Measurements from ENCODE around the gene SMC3.

The SMC3 gene

GRCh38 chr10:110560012-110560411, 7.5 kb upstream of the SMC3 start:
- no peaks in the 10 kb centered on the region for H3K36me3 Mint-ChIP-seq (ENCODE audit: low read depth)
- no peak for TF ChIP-seq CTCF (IDR thresholded peaks at IDR 0.05)
- H3K4me1 Mint-ChIP-seq, result peaks cover 34% of the 10 kb centered on the region
- H3K9me3 Mint-ChIP-seq, result no peaks in the 10 kb centered on the region
- no peak for DNase-seq
- H3K27ac Mint-ChIP-seq, result no peak overlapping the region
- peaks cover 14% of the 10 kb centered on the region for H3K27me3 Mint-ChIP-seq (ENCODE audit: low read depth, poor library complexity)
- no peak overlapping the region for H3K4me3 Mint-ChIP-seq

- no peak for DNase-seq
- Mint-ChIP-seq H3K4me3 (no peak overlapping the region), H3K9me3 (no peaks in the 10 kb centered on the region), H3K27me3 (ENCODE audit: low read depth, poor library complexity) (peaks cover 14% of the 10 kb centered on the region), H3K27ac (no peak overlapping the region), H3K36me3 (ENCODE audit: low read depth) (no peaks in the 10 kb centered on the region), H3K4me1 (peaks cover 33% of the 10 kb centered on the region)
- no peak for TF ChIP-seq CTCF (IDR thresholded peaks at IDR 0.05)
Measured at GRCh38 chr10:110561292-110561691, 6.2 kb upstream of the SMC3 start.

GRCh38 chr10:110562348-110562747, 5.1 kb upstream of the SMC3 start:
- Mint-ChIP-seq H3K27me3 (ENCODE audit: low read depth, poor library complexity) (peaks cover 8% of the 10 kb centered on the region), H3K4me1 (peaks cover 37% of the 10 kb centered on the region), H3K9me3 (no peaks in the 10 kb centered on the region), H3K36me3 (ENCODE audit: low read depth) (no peaks in the 10 kb centered on the region), H3K4me3 (no peak overlapping the region), H3K27ac (no peak overlapping the region)
- TF ChIP-seq CTCF (IDR thresholded peaks at IDR 0.05), result no peak
- no peak for DNase-seq

GRCh38 chr10:110563132-110563531, 4.4 kb upstream of the SMC3 start:
- no peak for TF ChIP-seq CTCF (IDR thresholded peaks at IDR 0.05)
- Mint-ChIP-seq H3K36me3 (ENCODE audit: low read depth) (no peaks in the 10 kb centered on the region), H3K4me1 (peaks cover 34% of the 10 kb centered on the region), H3K4me3 (no peak overlapping the region), H3K27me3 (ENCODE audit: low read depth, poor library complexity) (peaks cover 8% of the 10 kb centered on the region), H3K27ac (no peak overlapping the region), H3K9me3 (no peaks in the 10 kb centered on the region)
- no peak for DNase-seq

GRCh38 chr10:110566472-110567200, 859 bp upstream of the SMC3 start:
- Mint-ChIP-seq H3K36me3 (ENCODE audit: low read depth) (peaks cover 5% of the 10 kb centered on the region), H3K27ac (peak overlapping the region; percentile 100), H3K4me1 (peaks cover 57% of the 10 kb centered on the region), H3K27me3 (ENCODE audit: low read depth, poor library complexity) (peaks cover 4% of the 10 kb centered on the region), H3K4me3 (peak overlapping the region; percentile 97), H3K9me3 (no peaks in the 10 kb centered on the region)
- DNase-seq, result no peak
- TF ChIP-seq CTCF (IDR thresholded peaks at IDR 0.05), result no peak

All from nephron progenitor cell (in vitro differentiated cells).